GM19023 (cell line): ENCODE measurements around the gene PILRB.
"Not testable (repeated sequence)": the region's sequence is repeated elsewhere in the genome, so short reads cannot be mapped to it uniquely, and the experiment has no call there.

Source experiments
- ATAC-seq: cut with Tn5 transposase; IDR thresholded peaks from one replicate; pipeline ENCODE4 v1.9.1; 2021; ENCODE audit warnings: mild to moderate bottlenecking, moderate library complexity; ENCODE audit not compliant: unreplicated experiment

Gene PILRB

GRCh38 chr7:100358027-100358856 lies at the start of gene PILRB:
PILRB (plus strand) TSS chr7:100358117; CDS start chr7:100358303, 186 bp downstream.
- no peak for ATAC-seq

- not testable (repeated sequence) for ATAC-seq
Measured at GRCh38 chr7:100318329-100318728, 39.6 kb upstream of the PILRB start.

- ATAC-seq, result not testable (repeated sequence)
Measured at GRCh38 chr7:100321648-100322047, 36.3 kb upstream of the PILRB start.

GRCh38 chr7:100324194-100324593 lies 33.7 kb upstream of the PILRB start:
- ATAC-seq, result not testable (repeated sequence)

- not testable (repeated sequence) for ATAC-seq
Measured at GRCh38 chr7:100325671-100326070, 32.2 kb upstream of the PILRB start.

GRCh38 chr7:100326914-100327313 lies 31.0 kb upstream of the PILRB start:
- ATAC-seq, result not testable (repeated sequence)

- ATAC-seq, result peak; percentile 97
Measured at GRCh38 chr7:100335566-100336466, 22.1 kb upstream of the PILRB start.

- ATAC-seq, result not testable (repeated sequence)
Measured at GRCh38 chr7:100338083-100338696, 19.7 kb upstream of the PILRB start.

GRCh38 chr7:100341286-100341685 lies 16.6 kb upstream of the PILRB start:
- ATAC-seq, result not testable (repeated sequence)

GRCh38 chr7:100342765-100343164 lies 15.2 kb upstream of the PILRB start:
- no peak for ATAC-seq

- not testable (repeated sequence) for ATAC-seq
Measured at GRCh38 chr7:100344124-100344559, 13.8 kb upstream of the PILRB start.

- peak; percentile 87 for ATAC-seq
Measured at GRCh38 chr7:100344560-100345287, 13.2 kb upstream of the PILRB start.

- ATAC-seq, result peak; percentile 33
Measured at GRCh38 chr7:100345288-100345672, 12.6 kb upstream of the PILRB start.

GRCh38 chr7:100346921-100347320 lies 11.0 kb upstream of the PILRB start:
- no peak for ATAC-seq

- no peak for ATAC-seq
Measured at GRCh38 chr7:100348805-100349204, 9.1 kb upstream of the PILRB start.

GRCh38 chr7:100349757-100350156 lies 8.2 kb upstream of the PILRB start:
- ATAC-seq, result no peak

- ATAC-seq, result no peak
Measured at GRCh38 chr7:100351657-100352058, 6.3 kb upstream of the PILRB start.

GRCh38 chr7:100352230-100352781 lies 5.6 kb upstream of the PILRB start:
- ATAC-seq, result not testable (repeated sequence)

GRCh38 chr7:100352984-100353684 lies 4.8 kb upstream of the PILRB start:
- ATAC-seq, result no peak
